CD4-positive, alpha-beta T cell treated with Interleukin-12 subunit alpha and Interleukin-12 subunit beta, for 1 hour (primary cell): Measurements from ENCODE around the gene SLC9B2.

Source experiments
- DNase-seq: peaks from one replicate; pipeline ENCODE4 v3.0.0-alpha.2; 2020

SLC9B2 gene

DNA sequence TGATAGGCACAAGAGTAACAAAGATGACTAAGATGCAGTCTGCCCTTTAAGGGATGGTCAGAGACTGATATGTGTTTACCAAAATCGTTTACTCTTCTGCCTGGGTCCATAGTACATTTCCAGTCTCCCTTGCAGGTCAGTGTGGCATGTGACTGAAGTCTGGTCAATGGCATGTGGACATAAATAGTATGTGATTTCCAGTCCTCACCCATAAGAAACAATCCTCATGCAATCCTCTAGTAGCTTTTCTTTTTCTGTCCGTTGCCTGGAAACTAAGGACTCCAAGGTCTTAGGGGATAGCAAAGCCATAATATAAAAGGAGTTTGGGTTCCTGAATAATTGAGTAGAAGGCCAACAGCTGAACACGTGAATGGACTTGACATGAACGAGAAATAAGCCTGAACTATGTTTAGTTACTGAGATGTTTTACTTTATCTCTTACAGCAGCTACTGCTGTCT lies 1.1 kb downstream of the SLC9B2 start:
- no peak for DNase-seq

DNA sequence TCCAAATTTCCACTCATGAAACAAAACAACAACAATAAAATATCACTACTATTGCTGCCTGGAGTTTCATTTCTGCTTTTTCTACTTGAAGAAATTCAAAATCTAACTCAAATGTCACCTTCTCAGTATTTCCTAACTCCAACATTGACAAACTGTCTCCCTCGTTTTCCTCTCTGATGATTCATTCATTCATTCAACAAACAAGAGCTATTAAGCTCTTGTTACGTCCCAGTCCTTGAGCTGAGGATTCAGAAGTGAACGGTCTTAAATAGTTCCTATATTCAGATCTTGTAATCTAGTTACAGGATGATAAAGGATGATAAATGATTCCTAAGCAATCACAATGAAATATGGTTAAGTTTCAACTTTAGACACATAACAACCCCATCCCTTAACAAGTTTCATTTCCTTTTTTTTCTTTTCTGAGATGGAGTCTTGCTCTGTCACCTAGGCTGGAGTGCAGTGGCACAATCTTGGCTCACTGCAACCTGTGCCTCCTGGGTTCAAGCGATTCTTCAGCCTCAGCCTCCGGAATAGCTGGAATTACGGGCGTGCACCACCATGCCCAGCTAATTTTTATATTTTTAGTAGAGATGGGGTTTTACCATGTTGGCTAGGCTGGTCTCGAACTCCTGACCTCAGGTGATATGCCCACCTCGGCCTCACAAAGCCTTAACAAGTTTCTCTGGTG lies 1.7 kb downstream of the SLC9B2 start:
- no peak for DNase-seq

DNA sequence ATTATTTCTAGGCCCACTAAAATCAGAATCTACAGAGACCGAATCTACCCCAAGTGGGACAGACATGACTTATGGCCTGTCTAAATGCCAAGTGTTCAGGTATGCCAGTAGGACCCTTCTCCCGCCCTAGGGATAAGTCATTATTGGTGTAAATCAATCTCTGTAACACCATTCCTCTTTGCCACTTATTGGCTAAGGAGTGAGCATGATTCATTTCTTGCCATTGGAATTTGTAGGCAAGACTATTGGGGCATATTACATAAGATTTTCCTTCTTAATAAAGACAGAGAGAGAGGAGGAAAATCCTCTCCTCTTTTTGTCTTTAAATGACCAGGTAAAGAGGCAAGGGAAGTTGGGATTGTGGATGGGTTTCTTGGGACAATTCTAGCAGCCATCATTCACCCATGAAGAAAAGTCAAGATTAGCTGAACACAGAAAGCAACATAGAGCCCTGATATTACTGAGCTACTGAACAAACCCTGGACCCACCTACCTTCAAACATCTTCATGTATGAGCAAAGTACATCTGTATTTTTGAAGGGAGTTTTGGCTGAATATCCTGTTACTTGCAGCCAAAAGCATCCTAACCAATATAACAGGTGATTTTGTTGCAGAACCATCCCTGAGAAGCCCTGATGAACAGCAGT lies 2.6 kb downstream of the SLC9B2 start:
- no peak for DNase-seq

DNA sequence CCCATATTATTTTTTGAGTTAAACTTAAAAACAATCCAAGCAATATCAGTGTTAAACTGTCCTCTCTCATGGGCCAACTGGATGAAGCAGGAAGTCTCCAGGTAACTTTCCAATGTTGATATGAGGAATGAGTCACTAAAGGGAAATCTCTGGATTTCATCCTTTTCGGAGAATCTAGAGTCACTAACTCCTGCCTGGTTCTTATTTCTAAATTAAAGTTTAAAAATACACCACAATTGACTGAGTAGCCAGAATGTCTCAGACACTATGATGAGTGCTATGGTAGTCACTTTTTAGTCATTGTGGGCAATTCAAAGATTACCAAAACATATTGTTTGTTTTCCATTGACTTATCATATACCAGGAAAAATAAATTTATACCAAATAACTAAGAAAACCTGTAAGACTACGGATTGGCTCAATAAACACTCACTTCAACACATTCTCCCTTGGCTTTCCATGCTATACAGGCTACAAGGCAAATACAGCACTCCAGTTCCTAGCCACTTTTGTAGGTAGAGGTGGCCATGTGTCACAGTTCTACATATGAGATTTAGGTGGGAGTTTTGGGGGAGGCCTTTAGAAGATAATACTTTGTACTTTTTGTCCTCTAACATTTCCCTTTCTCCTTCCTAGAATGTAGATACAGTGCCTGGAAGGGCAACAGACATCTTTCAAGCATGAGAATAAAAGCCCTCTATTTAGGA lies 8.6 kb downstream of the SLC9B2 start:
- DNase-seq: no peak

DNA sequence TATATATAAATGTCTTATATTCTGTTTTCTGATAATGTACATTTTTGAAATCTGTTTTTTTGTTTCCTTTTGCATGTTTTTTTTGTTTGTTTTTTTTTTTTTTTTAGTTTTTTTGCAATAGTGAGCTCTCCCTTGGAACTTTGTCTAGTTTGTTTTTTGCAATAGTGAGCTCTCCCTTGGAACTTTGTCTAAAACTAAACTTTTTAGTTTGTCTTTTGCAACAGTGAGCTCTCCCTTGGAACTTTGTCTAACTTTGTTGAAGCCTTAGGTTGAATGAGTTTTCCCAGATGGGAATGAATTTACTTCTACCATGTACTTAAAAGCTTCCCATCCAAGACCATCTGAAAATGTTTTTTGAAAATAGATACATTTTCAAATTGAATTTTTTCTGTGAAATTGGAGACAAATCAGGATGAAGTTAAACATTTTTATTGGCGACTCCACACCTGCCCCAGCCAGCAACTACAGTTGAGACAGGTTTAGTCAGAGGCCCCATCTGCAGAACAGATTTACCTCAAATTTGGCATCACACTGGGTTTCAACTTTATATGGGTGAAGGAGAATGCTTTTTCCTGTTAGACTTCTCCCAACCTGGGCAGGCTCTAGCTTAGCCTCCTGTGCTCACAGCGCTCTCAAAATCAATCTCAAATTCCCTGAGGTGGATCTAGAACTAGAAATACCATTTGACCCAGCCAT lies 16.0 kb downstream of the SLC9B2 start:
- no peak for DNase-seq

DNA sequence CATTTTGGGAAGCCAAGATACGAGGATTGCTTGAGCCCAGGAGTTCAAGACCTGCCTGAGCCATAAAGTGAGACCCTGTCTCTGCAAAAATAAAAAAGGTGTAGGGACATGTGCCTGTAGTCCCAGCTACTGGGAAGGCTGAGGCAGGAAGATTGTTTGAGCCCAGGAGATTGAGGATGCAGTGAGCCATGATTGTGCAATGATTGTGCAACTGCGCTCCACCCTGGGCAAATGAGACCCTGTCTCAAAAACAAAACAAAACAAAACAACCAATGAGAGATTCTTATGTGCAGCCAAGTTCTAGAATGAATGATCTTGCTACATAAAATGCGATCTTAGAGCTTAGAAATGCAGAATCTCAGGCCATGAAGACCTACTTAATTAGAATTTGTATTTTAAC lies 22.5 kb downstream of the SLC9B2 start:
- no peak for DNase-seq

DNA sequence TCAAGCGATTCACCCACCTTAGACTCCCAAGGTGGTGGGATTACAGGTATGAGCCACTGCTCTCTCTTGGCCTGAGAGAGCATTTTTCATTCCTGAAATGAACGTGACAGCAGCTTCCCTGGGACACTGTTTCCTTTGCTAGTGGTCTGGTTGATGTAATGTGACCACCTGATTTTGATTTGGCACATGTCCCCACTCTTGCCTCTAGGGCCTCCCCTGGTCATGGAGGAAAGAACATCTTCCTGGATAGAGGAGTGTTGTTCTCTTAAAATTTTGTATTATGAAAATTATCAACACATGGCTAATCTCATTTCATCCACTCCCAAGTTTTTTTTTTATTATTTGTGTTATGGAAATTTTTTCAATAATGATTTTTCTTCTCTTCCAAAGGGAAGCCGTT lies 23.8 kb downstream of the SLC9B2 start:
- no peak for DNase-seq

DNA sequence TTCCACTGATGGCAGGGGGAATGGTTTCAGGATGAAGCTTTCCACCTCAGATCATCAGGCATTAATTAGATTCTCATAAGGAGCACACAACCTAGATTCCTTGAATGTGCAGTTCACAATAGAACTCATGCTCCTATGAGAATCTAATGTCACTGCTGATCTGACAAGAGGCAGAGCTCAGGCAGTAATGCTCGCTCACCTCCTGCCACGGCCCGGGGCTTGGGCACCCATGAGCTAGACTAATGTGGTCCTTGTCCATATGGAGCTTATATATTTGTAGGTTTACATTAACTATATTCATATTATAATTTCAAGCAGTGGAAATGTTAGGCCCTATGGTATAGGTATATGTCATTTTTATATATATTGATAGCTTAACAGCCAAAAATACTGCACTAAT lies 24.4 kb downstream of the SLC9B2 start:
- DNase-seq: no peak

DNA sequence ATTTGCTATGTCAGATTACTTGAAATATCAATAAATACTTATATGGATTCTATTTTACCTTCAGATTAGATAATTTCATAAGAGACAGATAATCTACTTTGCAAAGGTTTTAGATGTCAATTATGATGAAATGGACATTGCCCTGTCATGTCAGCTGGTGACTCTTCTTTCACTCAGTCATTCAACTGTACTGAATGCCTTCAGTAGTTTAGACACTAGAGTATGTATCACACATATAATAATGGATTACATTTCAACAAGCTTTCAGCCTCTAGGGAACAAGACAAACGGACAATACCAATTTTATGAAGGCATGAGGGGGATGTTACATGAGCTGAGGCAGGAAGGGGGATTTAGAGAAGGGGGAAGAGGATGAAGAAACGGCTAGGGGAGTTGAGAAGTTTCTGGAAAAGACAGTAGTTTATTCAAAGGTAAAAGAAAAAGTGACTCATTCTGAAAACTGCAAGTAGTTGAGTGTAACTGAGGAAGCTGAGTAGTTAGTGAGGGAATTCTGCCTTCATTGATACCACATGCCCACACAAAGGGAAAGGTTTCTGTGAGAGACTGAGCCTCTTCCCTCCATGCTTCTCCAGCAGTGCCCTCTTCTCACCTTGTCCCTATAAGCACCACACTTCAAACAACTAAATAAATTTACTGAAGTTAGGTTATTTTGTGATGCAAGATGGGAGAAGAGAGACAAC lies 25.7 kb downstream of the SLC9B2 start:
- DNase-seq: no peak

DNA sequence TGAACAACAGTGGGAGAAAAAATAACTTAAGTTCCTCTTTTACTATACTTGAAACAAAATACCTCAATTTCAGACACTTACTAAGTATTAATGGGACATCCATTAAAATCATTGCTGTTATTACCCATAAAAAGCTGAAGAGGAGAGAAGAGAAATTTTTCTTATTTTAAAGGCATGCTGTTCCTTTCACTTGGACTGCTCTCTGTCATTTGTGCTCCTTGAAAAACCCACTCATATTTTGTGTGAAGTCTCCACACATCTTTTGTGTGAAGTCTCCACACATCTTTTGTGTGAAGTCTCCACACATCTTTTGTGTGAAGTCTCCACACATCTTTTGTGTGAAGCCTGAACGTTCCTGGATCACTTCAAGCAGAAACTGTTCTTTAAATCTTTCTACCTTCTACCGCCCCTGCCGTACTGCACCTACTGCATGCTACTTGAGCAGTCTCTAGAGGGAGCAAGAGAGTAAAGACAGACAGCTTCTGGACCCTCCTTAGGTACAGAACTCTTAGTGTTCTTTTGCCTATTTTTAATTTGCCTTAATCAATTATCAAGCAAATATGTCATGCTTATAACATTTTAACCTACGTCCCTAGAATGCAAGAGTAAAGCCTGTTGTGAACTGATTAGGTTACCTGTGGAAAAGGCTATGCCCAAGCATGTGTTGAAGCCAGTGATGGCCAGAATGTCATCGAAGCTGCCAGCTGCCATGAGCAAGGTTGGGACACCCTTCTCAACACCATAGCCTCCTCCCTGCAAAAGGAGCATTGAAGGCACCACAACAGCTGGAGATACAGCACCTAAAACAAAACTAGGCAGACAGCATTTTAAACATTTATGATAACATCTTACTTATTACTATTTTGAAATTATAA lies 29.9 kb downstream of the SLC9B2 start:
- DNase-seq: peak; percentile 65

DNA sequence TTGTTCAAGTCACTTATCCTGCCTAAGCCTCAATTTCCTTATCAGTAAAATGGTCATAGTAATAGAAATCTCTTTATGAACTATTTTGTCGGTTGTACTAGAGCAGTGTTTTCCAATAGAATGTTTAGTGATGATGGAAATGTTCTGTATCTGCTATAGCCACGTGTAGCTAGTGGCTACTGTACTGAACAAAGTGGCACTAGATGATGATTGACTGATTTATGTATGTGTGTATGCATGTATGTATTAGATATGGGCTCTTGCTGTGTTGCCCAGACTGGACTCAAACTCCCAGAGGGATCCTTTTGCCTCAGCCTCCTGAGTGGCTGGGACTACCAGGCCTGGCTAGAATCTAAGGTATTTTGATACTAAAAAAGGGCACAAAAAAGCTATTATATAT lies 32.4 kb downstream of the SLC9B2 start:
- no peak for DNase-seq

DNA sequence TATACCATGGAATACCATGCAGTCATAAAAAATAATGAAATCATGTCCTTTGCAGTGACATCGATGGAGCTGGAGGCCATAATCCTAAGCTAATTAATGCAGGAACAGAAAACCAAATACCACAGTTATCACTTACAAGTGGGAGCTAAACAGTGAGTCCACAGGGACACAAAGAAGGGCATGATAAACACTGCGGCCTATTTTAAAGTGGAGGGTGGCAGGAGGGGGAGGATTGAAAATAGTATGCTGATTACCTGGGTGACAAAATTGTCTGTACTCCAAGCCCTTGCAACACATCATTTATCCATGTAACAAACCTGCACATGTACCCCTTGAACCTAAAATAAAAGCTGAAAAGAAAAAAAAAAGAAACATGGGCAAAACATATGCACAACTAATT lies 40.4 kb downstream of the SLC9B2 start:
- no peak for DNase-seq

DNA sequence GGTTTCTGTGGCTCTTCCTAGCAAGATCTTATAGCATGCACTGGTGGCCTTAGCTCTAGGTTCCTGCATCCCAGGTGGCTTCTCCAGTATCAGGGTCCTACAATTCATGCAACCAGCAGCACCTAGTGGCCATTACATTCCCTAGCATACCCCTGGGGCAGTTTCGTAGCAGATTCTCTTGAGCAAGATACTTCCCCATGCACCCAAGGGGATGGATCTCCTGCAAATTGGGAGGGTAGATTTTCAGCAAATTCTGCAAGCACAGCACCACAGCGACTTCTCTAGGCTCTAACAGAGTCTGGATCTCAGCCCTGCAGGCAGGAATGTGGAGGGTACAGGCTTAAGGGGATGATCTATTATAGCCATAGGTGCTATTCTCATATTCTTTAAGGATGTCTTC lies 44.0 kb downstream of the SLC9B2 start:
- DNase-seq: no peak

DNA sequence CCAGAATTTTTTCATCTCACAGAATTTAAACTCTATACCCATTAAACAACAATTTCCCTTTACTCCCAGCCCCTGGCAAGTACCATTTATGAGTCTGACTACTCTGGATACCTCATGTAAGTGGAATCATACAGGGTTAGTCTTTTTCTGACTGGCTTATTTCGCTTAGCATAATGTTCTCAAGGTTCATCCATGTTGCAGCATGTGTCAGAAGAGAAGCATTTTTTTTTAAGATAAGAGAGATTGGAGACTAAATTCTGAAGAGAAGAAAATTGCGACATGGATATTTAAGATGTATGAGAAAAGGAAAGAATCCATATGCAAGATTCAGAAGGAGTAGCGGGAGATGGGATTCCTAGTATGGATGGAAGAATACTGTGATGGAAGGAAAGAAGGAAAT lies 45.8 kb downstream of the SLC9B2 start:
- DNase-seq: no peak

DNA sequence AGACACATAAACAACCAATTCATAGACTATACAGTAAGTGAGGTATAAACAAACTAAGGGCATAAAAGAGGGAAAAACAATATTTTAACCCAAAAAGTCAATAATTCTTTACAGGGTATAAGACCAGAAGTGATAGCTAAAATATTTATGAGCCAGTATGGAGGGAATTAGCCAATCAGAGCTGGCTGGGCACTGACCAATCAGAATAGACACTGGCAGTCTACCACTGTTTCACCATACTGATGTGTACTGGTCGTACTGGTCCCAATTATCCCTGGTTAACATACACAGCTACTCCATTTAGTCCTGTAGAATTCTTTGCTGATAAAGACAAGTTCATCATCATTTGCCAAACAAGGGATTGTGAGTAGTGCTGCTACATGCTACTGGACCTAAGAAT lies 47.3 kb downstream of the SLC9B2 start:
- no peak for DNase-seq

DNA sequence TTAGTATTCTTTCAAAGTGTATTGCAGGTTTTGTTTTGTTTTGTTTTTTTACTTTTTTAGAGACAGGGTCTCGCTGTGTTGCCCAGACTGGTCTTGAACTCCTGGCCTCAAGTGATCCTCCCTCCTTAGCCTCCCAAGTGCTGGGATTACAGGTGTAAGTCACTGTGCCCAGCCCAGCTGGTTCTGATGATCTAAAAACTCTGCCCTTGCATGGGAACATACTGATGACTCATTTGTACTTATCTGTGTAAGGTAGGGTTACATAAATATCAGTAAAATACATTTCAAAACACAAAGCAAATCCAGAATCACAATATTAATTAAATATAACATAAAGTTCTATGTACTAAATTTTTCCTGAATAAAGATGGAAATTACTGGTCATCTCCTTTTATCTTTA lies 49.7 kb downstream of the SLC9B2 start:
- DNase-seq: no peak

DNA sequence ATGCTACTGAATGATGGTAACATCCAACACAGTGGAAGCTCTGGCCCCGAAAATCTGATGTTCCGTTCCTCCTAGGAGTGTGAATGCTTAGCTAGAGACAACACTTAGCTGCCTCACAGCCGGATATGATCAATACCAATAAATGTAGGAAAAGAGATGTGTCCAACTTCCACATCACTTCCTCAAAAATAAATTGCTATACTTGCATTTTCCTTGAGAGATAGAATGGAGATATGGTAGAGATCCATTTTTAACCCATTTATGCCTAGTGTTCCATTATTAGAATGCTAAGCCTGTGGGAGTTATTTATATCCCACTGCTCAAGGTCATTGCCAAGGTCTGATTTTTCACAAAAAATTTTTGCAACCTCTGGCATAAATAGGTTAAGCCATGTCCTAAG lies 51.6 kb downstream of the SLC9B2 start:
- DNase-seq: no peak

DNA sequence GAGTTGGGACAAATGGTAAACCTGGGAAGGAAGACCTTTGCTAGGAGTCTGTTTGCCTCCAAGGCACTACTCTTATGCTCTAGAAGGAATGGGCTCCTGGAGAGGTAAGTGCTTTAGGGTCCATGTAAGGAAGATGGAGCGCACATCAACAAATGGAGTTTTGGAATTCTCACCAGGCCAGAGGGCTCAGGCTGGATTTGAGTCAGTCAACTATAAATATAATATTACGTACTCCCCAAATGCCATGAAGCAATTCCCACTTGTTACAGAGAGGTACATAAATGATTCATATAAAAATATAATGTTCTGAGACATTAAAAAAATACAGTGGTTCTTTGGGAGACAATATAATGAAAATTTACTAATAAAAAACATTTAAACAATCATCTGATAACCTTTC lies 55.4 kb downstream of the SLC9B2 start:
- DNase-seq: no peak

DNA sequence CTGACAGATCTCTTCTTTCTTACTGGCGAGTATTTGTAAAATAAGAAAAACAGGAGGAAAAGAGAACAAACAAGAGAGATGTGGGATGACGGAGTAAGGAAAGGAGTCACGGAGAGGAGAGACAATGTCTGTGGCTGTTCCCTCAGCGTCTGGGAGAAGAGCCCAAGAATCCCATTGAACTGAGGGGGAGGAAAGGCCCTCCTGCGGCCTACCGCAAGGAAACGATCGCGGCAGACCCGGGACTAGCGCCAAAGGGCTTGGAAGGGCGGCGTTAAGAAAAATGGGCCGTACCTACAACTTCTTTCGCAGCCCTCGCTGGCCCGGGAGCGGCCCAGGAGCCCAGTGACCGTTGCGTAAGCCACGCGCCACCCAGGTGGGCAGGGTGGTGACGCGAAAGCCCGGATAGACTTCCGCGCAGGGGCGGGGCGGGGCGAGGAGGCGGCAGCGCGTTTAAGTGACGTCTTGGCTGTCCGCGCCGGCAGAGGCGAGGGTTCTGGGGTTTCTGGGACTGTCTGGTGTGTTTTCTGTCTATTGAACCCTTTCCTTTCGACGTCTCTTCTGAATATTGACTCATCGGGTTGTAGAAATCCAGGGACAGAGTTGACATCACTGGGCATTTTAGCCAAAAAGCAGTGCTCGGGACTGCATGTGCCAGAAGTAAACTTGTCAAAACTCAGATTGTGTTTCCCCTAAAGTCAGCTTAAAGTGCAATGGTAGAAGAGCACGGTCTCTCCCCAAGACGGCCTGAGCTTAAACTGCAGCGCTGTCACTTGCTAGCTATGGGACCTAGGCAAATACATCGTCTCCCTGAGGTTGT lies 57.0 kb downstream of the SLC9B2 start, which contains the start of gene SLC9B1:
SLC9B1 (minus strand) TSS at position 398 of the 817 bp plus-strand sequence. CDS start 27,994 bp downstream, outside the sequence.
- DNase-seq: peak; percentile 95

DNA sequence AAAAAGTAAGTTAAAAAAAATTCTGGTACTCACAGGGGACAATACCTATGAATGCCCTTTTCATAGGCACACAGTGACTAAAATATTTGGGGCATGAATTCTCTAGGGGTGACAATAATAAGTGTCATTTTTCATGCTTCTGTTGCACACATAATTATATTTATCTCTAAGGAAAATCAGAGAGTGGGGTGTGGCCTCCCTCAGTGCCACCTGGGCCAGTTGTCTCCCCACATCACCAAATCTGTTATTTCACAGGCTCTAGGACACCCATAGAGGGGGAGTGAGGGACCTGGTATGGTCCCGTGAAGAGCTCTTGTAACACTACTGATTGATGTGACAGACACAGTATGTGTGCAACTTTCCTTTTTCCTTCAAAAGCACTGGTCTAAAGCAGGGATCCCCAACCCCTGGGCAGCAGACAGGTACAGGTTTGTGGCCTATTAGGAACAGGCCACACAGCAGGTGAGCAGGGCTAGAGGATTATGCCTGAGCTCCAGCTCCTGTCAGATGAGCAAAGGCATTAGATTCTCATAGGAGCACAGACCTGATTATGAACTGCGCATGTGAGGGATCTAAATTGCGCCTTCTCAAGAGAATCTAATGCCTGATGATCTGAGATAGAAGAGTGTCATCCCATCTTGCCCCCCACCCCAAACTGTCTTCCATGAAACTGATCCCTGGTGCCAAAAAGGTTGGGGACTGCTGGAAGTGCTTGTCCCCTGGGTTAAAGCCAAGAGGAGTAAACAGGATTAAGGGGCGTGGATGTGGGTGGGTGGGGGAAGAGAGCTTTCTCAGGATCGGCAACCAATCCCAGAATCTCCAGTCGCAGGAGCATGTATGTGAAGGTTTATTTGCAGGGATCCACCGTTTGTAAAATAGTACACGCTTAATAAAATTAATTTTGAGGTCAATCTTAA lies 57.9 kb downstream of the SLC9B2 start:
- peak; percentile 10 for DNase-seq
